ENCODE measurements around the gene NLGN2. TPM values are rescaled to one million over a fixed set of nuclear protein-coding genes. Genes with fewer than 3 reads are reported as not detected.
A peak's percentile ranks its signal among the peaks of the same experiment; 100 is the strongest.

NLGN2 gene
- total and polyA plus RNA-seq, 2 of the 8 experiments (the other 6 are each of a cell fraction or from before 2014, with no cell fraction given), result 21.2 to 62.8 TPM

DNA sequence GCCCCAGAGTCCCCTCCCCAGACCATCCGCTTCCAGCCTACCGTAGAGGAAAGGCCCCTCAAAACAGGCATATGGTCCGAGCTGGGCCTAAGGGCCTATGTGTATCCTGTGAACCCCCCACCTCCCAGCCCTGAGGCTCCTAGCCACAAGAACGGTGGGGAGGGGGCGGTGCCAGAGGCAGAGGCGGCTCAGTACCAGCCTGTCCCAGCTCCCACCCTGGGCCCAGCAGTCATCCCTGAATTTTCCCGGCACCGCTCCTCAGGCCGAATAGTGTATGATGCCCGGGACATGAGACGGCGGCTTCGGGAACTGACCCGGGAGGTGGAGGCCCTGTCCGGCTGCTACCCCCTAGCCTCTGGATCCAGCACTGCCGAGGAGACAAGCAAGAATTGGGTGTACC is 13.5 kb downstream of the NLGN2 start:
- FAIRE-seq, result no peak
- no peak for TF ChIP-seq TAF1 (IDR thresholded peaks at IDR 0.05; ENCODE audit: low read depth, low read length)
- no peak for TF ChIP-seq SP2 (IDR thresholded peaks at IDR 0.05; ENCODE audit: low read length)
- no peak for TF ChIP-seq BACH1 (IDR thresholded peaks at IDR 0.05; ENCODE audit: low read length)
- TF ChIP-seq EZH2 (IDR thresholded peaks at IDR 0.05; ENCODE audit: low read depth, low read length, severe bottlenecking), result no peak
- no peak for TF ChIP-seq TBP (IDR thresholded peaks at IDR 0.05; ENCODE audit: low read depth, low read length)
- TF ChIP-seq RXRA (IDR thresholded peaks at IDR 0.05; ENCODE audit: insufficient read depth, low read depth, low read length), result no peak
- TF ChIP-seq RFX5 (IDR thresholded peaks at IDR 0.05; ENCODE audit: borderline replicate concordance, low read depth, low read length), result no peak
- TF ChIP-seq, protein P1, sequence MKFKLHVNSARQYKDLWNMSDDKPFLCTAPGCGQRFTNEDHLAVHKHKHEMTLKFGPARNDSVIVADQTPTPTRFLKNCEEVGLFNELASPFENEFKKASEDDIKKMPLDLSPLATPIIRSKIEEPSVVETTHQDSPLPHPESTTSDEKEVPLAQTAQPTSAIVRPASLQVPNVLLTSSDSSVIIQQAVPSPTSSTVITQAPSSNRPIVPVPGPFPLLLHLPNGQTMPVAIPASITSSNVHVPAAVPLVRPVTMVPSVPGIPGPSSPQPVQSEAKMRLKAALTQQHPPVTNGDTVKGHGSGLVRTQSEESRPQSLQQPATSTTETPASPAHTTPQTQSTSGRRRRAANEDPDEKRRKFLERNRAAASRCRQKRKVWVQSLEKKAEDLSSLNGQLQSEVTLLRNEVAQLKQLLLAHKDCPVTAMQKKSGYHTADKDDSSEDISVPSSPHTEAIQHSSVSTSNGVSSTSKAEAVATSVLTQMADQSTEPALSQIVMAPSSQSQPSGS (IDR thresholded peaks at IDR 0.05; ENCODE audit: low read length), result no peak
- TF ChIP-seq, protein P2, sequence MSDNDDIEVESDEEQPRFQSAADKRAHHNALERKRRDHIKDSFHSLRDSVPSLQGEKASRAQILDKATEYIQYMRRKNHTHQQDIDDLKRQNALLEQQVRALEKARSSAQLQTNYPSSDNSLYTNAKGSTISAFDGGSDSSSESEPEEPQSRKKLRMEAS (IDR thresholded peaks at IDR 0.05), result no peak
- no peak for TF ChIP-seq POLR2A (IDR thresholded peaks at IDR 0.05; ENCODE audit: control extremely low read depth in 1 of 2, low read depth in 2 of 2, low read length in 2 of 2)
- no peak for TF ChIP-seq KDM5A (IDR thresholded peaks at IDR 0.05; ENCODE audit: low read length)
- no peak for TF ChIP-seq KDM4A (IDR thresholded peaks at IDR 0.05; ENCODE audit: low read depth, low read length, severe bottlenecking)
- no peak for TF ChIP-seq CEBPB (IDR thresholded peaks at IDR 0.05; ENCODE audit: low read depth, low read length)

More for the DNA sequence above, 13.5 kb downstream of the NLGN2 start:
- Histone ChIP-seq H3K4me1 (replicated peaks in 1 of 4; ENCODE audit: control insufficient read depth in 3 of 4, insufficient read depth in 4 of 4, low read length in 3 of 4) (peaks cover 0 to 15% (median 2%) of the 10 kb centered on the region in 4 experiments; a peak in 4 of 7 replicates), H3K4me2 (ENCODE audit: insufficient read depth in 1 of 2, low read depth in 2 of 2, low read length in 2 of 2) (no peak overlapping the region), H3K79me2 (ENCODE audit: control insufficient read depth in 1 of 2, insufficient read depth in 2 of 2, low read length in 2 of 2) (no peaks in the 10 kb centered on the region), H2BK5ac (ENCODE audit: low read depth, low read length) (no peak overlapping the region), H4K91ac (replicated peaks; ENCODE audit: insufficient read length, low read length) (no peak overlapping the region), H4K20me1 (replicated peaks in 1 of 2; ENCODE audit: control insufficient read depth in 1 of 2, insufficient read depth in 2 of 2, low read length in 2 of 2) (peaks cover 0 to 7% of the 10 kb centered on the region in 2 experiments), H3K14ac (ENCODE audit: insufficient read length) (no peak overlapping the region), H3K4ac (replicated peaks; ENCODE audit: insufficient read length, low read depth, low read length) (no peak overlapping the region), H2BK12ac (ENCODE audit: low read depth, low read length) (no peak overlapping the region), H4K8ac (ENCODE audit: extremely low read depth, insufficient read depth, low read length) (peak overlapping the region; percentile 80; the same call in 1 of the 2 replicates), H2BK15ac (ENCODE audit: low read length) (no peak overlapping the region), H3K27ac (ENCODE audit: low read depth, low read length) (no peak overlapping the region), H3K18ac (ENCODE audit: extremely low read depth, low read length) (no peak overlapping the region), H3K9me3 (ENCODE audit: insufficient read depth in 2 of 2, low read depth in 1 of 2, low read length in 1 of 2) (no peaks in the 10 kb centered on the region), H3K23me2 (ENCODE audit: low read depth, low read length) (peaks cover 2% of the 10 kb centered on the region; the same call in 1 of the 2 replicates), H3K23ac (ENCODE audit: insufficient read length) (no peak overlapping the region), H2BK20ac (ENCODE audit: low read length) (no peak overlapping the region), H2BK120ac (replicated peaks; ENCODE audit: low read depth, low read length) (no peak overlapping the region), H3K9ac (replicated peaks in 1 of 4; ENCODE audit: extremely low read depth in 1 of 4, low read depth in 3 of 4, low read length in 3 of 4) (no peak overlapping the region), H3K27me3 (replicated peaks in 1 of 4; ENCODE audit: control insufficient read depth in 3 of 4, extremely low read depth in 1 of 4, insufficient read depth in 3 of 4, low read length in 3 of 4) (no peaks in the 10 kb centered on the region), H2AK5ac (ENCODE audit: low read depth, low read length) (no peak overlapping the region), H3K56ac (replicated peaks; ENCODE audit: insufficient read length, low read depth, low read length) (no peak overlapping the region), H3K4me3 (ENCODE audit: extremely low read depth in 1 of 4, insufficient read depth in 2 of 4, low read depth in 3 of 4, low read length in 4 of 4) (no peak overlapping the region), H4K5ac (ENCODE audit: insufficient read length, low read depth, low read length) (no peak overlapping the region), H3K36me3 (ENCODE audit: control insufficient read depth in 2 of 4, insufficient read depth in 4 of 4, low read length in 3 of 4) (peaks cover 0 to 9% (median 4%) of the 10 kb centered on the region in 4 experiments; a peak in 4 of 8 replicates), H3K79me1 (ENCODE audit: low read depth, low read length) (no peaks in the 10 kb centered on the region), H2AFZ (ENCODE audit: low read length) (no peak overlapping the region)
- ChIA-PET CTCF (ENCODE audit: partially characterized antibody) (interaction anchor here (0.7 to 4.1 kb wide), 9 partner anchors 12 to 82 kb away, joined by 3 to 15 read pairs (median 3); partner anchors contain the start of genes NLGN2 and TMEM256), POLR2A (ENCODE audit: partially characterized antibody) (interaction anchor here (0.6 to 2.8 kb wide), 12 partner anchors 8 to 164 kb away, joined by 3 to 9 read pairs (median 4); partner anchors contain the start of genes ACAP1, PLSCR3 and TMEM102)
- no peak for DNase-seq (ENCODE audit: low read depth in 1 of 2, low spot score in 2 of 2)
- 89% methylated on average over 15 of the region's 16 CpGs; no CpG with 5 or more reads in 1 of the 2 experiments for WGBS, 2 experiments (ENCODE audit: extremely low coverage in 1 of 2, insufficient coverage in 1 of 2, insufficient read length in 1 of 2, insufficient replicate concordance in 2 of 2, low coverage in 1 of 2, low lambda C conversion rate in 2 of 2, missing lambda C conversion rate in 1 of 2)
